Suppressor macrophage treated with lipopolysaccharide for 4 hours (primary cell): ENCODE data around the gene CSRNP3.

Source experiments
- DNase-seq: peaks from one replicate; pipeline ENCODE4 v3.0.0-alpha.2; 2020

The CSRNP3 gene

GRCh38 chr2:165594935-165595255 is 125.4 kb downstream of the CSRNP3 start:
- DNase-seq, result peak; percentile 3

GRCh38 chr2:165596788-165597187 is 127.3 kb downstream of the CSRNP3 start:
- no peak for DNase-seq

DNA sequence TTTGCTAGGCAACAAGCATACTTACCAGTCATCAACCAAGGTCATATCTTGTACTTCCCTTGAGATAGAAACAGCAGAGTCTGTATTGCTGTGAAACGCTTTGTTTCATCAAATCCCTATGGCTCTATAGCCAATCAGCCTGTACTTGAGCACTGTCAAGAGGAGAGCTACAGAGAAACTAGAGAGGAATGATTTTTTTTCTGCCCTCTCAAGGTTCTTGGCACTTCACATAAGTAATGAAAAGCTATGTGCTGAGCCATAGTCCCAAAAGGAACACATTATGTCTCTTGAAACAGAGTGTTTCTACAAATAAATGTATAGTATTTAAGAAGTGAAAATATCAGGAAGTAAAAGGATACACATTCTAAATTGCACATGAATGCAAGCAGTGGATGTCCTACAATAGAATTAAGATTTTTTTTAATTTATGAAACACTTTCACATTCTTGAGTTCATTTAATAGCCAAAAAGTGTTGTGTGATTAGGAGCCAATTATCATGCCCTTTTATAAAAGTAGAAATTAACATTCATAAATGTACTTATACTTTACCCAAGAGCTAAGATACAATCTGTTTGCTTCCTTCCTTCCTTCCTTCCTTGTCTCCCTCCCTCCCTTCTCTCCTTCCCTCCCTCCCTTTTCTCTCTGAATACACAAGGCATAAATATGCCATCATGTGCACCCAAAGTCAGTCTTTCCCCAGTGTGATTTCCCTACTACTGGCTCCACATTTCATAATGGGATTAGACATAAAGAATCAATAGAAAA is 131.8 kb downstream of the CSRNP3 start:
- no peak for DNase-seq

DNA sequence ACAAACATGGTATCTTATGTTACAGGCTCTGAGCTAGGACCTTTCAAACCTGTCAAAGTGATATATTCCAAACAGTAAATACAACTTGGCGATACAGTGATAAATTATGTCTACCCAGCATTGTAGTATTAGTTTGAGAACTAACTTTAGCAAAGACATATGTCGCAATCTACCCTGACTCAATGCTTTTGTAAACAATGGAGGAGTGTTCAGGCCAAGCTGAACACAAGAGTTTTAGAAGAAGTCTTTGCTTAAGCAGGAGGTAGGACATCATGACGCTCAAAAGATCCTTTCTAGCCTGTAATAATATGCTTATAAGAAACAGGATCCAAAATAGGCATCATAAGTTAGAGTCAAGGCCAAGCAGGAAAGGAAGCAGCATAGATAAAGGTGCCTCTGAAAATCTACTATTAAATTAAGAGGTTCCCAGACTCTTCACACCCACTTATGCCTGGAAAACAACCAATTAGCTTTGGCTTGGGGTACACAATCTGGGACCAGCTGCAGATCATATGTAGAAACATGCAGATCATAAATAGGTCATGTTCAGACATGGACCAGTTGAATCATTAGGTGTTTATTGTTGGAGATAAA is 132.5 kb downstream of the CSRNP3 start:
- DNase-seq, result no peak

DNA sequence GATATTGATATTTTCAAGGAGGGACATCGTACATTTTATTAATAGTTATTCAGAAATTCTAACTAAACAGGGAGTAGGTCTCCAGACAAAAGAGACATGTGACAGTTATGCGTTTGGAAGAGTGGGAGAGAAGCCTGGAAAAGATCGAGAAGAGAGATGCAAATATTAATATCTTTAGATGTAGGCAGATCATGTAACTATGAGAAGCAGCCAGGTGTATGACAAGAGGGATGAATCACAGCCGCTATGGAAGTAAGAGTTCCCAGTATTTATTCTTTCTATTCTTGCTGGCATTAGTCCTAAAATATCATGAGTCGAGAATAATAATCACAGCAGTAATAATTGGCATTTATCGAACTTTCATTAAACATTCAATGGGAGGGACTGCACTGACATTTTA is 140.2 kb downstream of the CSRNP3 start:
- DNase-seq, result no peak

GRCh38 chr2:165610591-165611029 is 141.1 kb downstream of the CSRNP3 start:
- no peak for DNase-seq

GRCh38 chr2:165617741-165618481 is 148.4 kb downstream of the CSRNP3 start:
- DNase-seq, result no peak

DNA sequence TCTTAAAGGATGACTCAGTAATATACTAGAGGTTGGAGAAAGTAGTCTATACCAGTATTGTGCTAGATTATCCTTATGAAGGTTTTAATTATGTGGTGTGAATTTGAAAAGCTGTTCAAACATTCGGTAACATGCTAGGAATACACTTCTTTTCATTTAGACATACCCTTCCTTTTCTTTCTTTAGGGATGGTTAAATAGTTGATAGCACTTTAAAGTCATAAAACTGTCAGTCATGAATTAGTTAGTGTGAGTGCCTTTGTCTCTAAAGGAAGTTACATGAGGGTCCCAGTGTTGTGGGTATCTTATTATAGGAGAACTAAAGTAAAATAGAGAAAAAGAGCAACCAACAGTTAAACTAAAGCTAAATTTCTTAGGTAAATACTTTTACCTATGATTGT is 149.3 kb downstream of the CSRNP3 start:
- no peak for DNase-seq

DNA sequence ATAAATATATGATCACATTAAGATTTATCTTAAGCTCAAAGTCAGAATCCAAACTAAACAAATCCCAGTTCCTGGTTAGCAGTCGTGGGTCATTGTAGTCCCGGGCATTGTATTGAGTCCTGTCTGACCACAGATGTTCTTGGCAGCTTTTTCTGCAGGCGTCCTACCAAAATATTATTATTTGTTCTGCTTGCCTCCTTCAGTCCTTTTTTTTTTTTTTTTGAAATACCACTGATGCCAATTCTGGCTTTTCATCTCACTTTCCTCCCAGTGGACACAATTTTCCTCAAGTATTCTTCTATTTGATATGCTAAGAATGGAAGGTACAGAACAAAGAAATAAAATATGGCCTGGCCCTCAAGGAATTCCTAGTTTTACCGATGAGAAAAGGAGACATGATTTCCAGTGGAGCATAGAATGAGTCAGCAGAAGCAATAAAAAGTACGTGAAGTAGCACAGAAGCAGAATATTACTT is 151.6 kb downstream of the CSRNP3 start:
- DNase-seq, result no peak

GRCh38 chr2:165623161-165623560 is 153.7 kb downstream of the CSRNP3 start:
- DNase-seq, result no peak

- DNase-seq, result no peak
These were observed 154.4 kb downstream of the CSRNP3 start for GRCh38 chr2:165623783-165624469.

DNA sequence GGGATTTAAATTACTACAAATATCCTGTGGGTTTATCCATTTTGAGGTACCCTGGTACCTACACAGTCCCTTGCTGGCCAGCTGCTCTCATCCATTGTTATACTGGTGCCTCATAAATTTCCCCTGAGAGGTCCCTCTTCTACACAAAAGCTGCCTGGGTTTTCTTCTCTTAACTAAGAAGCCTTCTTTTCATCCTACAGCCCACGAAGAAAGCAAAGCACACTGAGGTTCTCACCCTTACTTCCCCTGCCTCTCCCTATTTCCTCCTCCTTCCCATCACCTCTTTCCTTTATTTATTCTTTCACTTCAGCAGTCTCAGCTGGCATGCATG is 154.9 kb downstream of the CSRNP3 start:
- DNase-seq, result no peak

GRCh38 chr2:165627470-165627869 is 158.0 kb downstream of the CSRNP3 start:
- no peak for DNase-seq

DNA sequence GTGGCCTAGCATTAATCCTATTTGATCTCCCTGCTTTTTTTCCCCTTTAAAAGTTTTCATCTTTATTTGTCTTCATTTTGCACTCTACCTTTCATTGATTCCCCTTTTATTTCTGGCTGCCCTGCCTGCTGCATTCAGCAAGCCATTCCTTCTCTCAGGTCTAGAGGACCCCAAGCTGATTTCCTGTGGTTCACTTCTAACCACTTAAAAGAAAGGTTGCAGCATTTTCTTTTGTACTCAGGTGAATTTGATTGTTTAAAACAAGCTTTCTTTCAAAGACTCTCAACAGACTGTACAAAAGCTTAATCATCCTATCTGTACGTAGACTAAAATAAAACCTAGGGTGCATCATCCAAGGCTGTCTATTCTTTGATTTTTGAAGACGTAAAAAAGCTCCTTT is 160.3 kb downstream of the CSRNP3 start:
- DNase-seq, result no peak

- no peak for DNase-seq
These were observed 160.7 kb downstream of the CSRNP3 start for GRCh38 chr2:165630236-165630635.

DNA sequence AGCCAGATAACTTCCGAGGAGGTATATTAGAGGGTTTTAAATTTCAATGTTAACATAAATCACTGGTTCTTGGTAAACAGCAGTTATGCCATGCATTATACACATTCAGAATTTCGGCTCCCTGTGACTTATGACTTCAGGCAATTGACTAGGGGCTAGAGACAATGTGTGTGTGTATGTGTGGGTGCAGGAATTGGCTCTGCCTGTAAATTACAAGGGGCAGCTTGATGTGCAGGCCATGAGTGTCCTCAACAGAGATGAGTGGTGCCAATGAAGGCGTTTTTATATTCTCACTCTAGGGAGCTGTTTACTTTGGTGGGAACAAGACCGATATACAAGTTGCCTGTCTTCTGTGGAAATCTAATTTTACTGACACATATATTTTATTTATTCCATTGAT is 161.6 kb downstream of the CSRNP3 start:
- DNase-seq, result no peak

GRCh38 chr2:165632594-165632993 is 163.1 kb downstream of the CSRNP3 start:
- DNase-seq, result no peak

DNA sequence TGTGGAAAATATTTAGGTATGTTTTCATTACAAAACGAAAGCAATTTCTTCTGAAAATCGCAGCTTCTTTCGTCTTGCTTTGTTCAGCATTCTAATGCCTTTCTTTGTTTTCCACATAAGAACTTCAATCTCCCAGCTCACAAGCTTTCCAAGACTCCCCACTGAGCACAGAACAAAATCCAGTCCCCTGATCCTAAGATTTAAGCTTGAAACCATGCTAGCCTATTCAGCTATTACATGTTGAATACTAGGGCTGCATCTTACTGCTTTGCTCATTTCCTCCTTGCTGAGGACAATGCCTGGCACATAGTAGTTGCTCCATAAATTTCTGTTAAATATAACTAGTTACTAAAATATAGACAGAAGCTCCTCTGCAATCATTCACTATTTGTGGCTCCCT is 163.9 kb downstream of the CSRNP3 start:
- no peak for DNase-seq

GRCh38 chr2:165634282-165634681 is 164.8 kb downstream of the CSRNP3 start:
- DNase-seq, result no peak

DNA sequence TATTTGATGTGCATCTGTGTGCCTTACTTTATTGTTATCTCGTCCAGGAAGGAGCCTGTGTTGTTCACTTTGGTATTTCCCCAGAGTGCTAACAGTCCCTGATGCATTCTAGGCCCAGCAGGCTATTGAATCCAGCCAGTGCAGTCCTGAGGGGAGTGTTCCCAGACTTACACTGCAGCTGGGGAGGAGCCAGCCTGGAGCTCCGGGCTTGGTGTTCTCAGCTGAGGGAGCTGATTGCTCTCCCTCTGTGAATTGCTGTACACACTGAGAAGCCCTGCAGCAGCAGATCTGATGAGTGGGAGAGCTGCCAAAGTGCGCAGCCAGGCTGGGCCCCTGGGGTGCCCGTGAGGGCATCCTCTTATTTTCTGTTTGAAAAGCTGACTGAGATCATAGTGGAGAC is 165.4 kb downstream of the CSRNP3 start:
- no peak for DNase-seq

DNA sequence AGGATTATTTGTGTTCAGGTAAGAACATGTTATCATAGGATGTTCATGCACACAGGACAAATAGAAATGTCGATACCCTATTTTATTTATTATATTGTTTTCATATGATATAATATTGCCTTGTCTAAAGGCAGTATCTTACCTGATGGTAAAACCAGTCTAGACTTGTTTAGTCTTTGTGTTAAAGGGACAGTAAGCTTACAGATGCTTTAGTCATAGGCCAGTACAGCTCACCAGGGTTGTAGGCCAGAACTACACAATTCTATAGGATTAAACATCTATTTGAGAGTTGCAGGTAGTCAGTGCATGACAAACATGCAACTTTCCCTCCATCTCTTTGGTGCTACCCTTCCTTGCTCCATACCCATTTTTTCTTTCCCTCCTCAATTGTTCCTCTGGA is 166.0 kb downstream of the CSRNP3 start:
- DNase-seq, result no peak

GRCh38 chr2:165636959-165637358 is 167.5 kb downstream of the CSRNP3 start:
- DNase-seq, result no peak

- DNase-seq, result no peak
These were observed 167.9 kb downstream of the CSRNP3 start for GRCh38 chr2:165637396-165637795.

GRCh38 chr2:165639504-165639903 is 170.0 kb downstream of the CSRNP3 start:
- no peak for DNase-seq
